Karpas-422 (cell line): Measurements from ENCODE around the gene AOPEP. TPM values are rescaled to one million over a fixed set of nuclear protein-coding genes. Genes with fewer than 3 reads are reported as not detected.

Source experiments
- DNase-seq: peaks from one replicate; pipeline ENCODE4 v3.0.0-alpha.2; 2015
- H2AFZ ChIP-seq: fragments of 200-600 bp; sonication (generic); 2 replicates; pipeline ENCODE4 v1.6.1; 2014; ENCODE audit warnings: antibody characterized with exemption, low read length, mixed read lengths
- H3K27ac ChIP-seq: fragments of 200-600 bp; sonication (generic); 2 replicates; pipeline ENCODE4 v1.5.1; 2014; ENCODE audit warnings: mild to moderate bottlenecking, low read length, moderate library complexity
- H3K27me3 ChIP-seq: fragments of 200-600 bp; sonication (generic); 2 replicates; pipeline ENCODE4 v1.6.1; 2014; ENCODE audit warnings: low read length, mixed read lengths
- H3K36me3 ChIP-seq: fragments of 200-600 bp; sonication (generic); 2 replicates; pipeline ENCODE4 v1.6.1; 2014; ENCODE audit warnings: low read length, mixed read lengths; ENCODE audit not compliant: insufficient read depth
- H3K4me1 ChIP-seq: fragments of 200-600 bp; sonication (generic); 2 replicates; pipeline ENCODE4 v1.6.1; 2014; ENCODE audit warnings: mild to moderate bottlenecking, low read length, mixed read lengths
- H3K4me2 ChIP-seq: fragments of 200-600 bp; sonication (generic); 2 replicates; pipeline ENCODE4 v1.6.1; 2014; ENCODE audit warnings: low read length, low read depth, mild to moderate bottlenecking; ENCODE audit not compliant: poor library complexity, severe bottlenecking
- H3K4me3 ChIP-seq: fragments of 200-600 bp; sonication (generic); 2 replicates; pipeline ENCODE4 v1.5.1; 2014; ENCODE audit warnings: mild to moderate bottlenecking, antibody characterized with exemption, low read length, mixed read lengths
- H3K79me2 ChIP-seq: fragments of 200-600 bp; sonication (generic); 2 replicates; pipeline ENCODE4 v1.6.1; 2014; ENCODE audit warnings: mild to moderate bottlenecking, low read length, mixed read lengths
- H3K9ac ChIP-seq: fragments of 200-600 bp; sonication (generic); 2 replicates; pipeline ENCODE4 v1.6.0; 2014; ENCODE audit warnings: low read length
- H3K9me2 ChIP-seq: fragments of 200-600 bp; sonication (generic), shearing (Covaris generic); replicated peaks from 2 replicates; pipeline ENCODE4 v1.6.0; 2014; ENCODE audit warnings: mild to moderate bottlenecking, low read length, moderate library complexity; ENCODE audit not compliant: insufficient read depth
- H3K9me3 ChIP-seq: fragments of 300-700, 200-600 bp; sonication (generic); 2 replicates; pipeline ENCODE4 v1.6.1; 2014; ENCODE audit warnings: low read length, mixed read lengths
- H4K20me1 ChIP-seq: fragments of 200-600 bp; sonication (generic); 2 replicates; pipeline ENCODE4 v1.6.1; 2014; ENCODE audit warnings: mild to moderate bottlenecking, antibody characterized with exemption, low read length, low read depth; ENCODE audit not compliant: insufficient read depth
- total RNA-seq: library from RNA; depleted of rRNA; stranded (reverse); fragments of >200 nt; shearing (Covaris generic); gene quantifications from 2 replicates; pipeline ENCODE4 v1.2.3, GENCODE V29; 2014; ENCODE audit warnings: low replicate concordance

Gene AOPEP
- total RNA-seq, 1 experiment from 2014 or later: 22.7 TPM

DNA sequence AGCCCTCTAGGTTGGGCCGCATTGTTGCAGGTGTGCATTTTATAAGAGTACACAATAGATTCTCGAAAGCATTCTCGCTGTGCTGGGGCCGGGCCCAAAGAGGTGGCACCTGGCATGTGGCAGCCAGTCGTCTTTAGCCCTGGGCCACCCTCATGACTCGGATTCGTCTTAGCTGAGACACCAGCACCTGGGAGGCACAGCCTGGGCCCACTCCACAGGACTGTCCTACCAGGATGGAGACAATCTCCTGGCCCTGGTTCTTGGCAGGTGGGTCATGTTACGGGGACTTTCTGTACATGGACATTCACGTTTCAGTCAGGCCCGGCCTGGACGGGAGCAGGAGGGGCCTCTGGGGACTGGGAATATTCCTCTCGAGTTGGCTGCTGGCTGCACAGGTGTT, 378.5 kb downstream of the AOPEP start:
- Histone ChIP-seq H3K36me3 (no peaks in the 10 kb centered on the region), H3K4me2 (no peak overlapping the region), H3K9ac (no peak overlapping the region), H3K79me2 (no peaks in the 10 kb centered on the region), H3K9me3 (no peaks in the 10 kb centered on the region), H3K27me3 (no peaks in the 10 kb centered on the region), H3K27ac (no peak overlapping the region), H3K4me3 (no peak overlapping the region), H2AFZ (no peak overlapping the region), H4K20me1 (no peaks in the 10 kb centered on the region), H3K9me2 (no peaks in the 10 kb centered on the region), H3K4me1 (no peaks in the 10 kb centered on the region)
- no peak for DNase-seq

DNA sequence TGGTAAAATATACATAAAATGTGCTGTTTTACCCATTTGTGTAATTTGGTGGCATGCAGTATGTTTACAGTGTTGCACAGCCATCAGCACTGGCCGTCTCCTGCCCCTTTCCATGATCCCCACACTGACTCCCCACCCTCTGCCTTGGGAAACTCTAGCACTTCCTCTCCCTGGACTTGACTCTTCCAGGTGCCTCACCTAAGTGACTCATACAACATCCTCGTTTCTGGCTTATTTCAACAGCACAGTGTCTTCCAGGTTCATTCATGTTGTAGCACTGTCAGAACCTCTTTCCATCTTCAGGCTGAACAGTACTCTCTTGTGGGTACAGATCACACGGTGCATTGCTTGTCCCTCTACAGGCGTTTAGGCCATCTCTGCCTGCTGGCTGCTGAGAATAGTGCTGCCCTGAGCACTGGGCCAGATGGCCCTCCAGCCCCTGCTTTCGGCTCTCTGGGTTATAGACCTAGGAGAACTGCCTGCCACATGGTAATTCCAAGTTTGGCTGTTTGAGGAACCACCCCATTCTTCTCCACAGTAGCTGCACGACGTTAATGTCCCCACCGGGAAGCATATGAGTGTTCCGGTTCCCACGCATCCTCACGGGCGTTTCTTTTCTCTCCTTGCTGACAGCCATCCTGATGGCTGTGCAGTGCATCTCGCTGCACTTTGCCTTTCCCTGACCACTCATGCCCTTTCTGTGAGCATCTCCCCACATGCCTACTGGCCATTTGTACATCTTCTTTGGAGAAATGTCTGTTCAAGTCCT, 379.2 kb downstream of the AOPEP start:
- Histone ChIP-seq H3K27me3 (no peaks in the 10 kb centered on the region), H3K9me2 (no peaks in the 10 kb centered on the region), H3K36me3 (no peaks in the 10 kb centered on the region), H3K4me3 (no peak overlapping the region), H3K79me2 (no peaks in the 10 kb centered on the region), H3K4me1 (no peaks in the 10 kb centered on the region), H3K4me2 (no peak overlapping the region), H4K20me1 (no peaks in the 10 kb centered on the region), H3K9ac (no peak overlapping the region), H3K9me3 (no peaks in the 10 kb centered on the region), H3K27ac (no peak overlapping the region), H2AFZ (no peak overlapping the region)
- DNase-seq: no peak

GRCh38 chr9:95107001-95107749, 380.7 kb downstream of the AOPEP start:
- Histone ChIP-seq H3K4me3 (no peak overlapping the region), H4K20me1 (no peaks in the 10 kb centered on the region), H3K27me3 (no peaks in the 10 kb centered on the region), H3K36me3 (no peaks in the 10 kb centered on the region), H3K27ac (no peak overlapping the region), H3K79me2 (no peaks in the 10 kb centered on the region), H2AFZ (no peak overlapping the region), H3K9me2 (no peaks in the 10 kb centered on the region), H3K9ac (no peak overlapping the region), H3K9me3 (no peaks in the 10 kb centered on the region), H3K4me1 (no peaks in the 10 kb centered on the region), H3K4me2 (no peak overlapping the region)
- DNase-seq: no peak

DNA sequence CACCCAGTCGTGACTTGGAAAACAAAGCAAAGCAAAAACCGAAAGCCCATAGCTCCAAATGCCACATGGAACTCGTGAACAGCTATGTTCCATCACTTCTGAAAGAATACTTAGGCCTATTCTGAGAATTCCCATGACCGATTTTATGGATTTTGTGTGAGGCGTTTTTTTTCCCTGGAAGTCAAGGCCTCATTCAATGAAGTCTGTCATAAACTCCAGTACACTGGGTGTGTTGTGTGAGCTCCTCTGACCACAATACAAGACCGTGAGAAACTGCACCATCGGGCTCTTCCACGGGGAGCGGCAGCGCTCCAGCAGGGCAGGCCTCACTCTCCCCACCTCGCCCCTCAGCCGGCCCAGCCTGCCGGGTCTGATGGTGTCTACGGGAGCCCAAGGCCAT, 381.5 kb downstream of the AOPEP start:
- Histone ChIP-seq H3K27ac (no peak overlapping the region), H3K36me3 (no peaks in the 10 kb centered on the region), H4K20me1 (no peaks in the 10 kb centered on the region), H3K4me2 (no peak overlapping the region), H3K79me2 (no peaks in the 10 kb centered on the region), H3K9me2 (no peaks in the 10 kb centered on the region), H3K9me3 (no peaks in the 10 kb centered on the region), H3K27me3 (no peaks in the 10 kb centered on the region), H3K4me1 (no peaks in the 10 kb centered on the region), H3K4me3 (no peak overlapping the region), H2AFZ (no peak overlapping the region), H3K9ac (no peak overlapping the region)
- no peak for DNase-seq

- no peaks in the 10 kb centered on the region for H3K27me3 ChIP-seq
- DNase-seq: no peak
- no peaks in the 10 kb centered on the region for H3K9me3 ChIP-seq
- no peaks in the 10 kb centered on the region for H3K79me2 ChIP-seq
- no peak overlapping the region for H2AFZ ChIP-seq
- no peaks in the 10 kb centered on the region for H4K20me1 ChIP-seq
- H3K9me2 ChIP-seq: no peaks in the 10 kb centered on the region
- H3K27ac ChIP-seq: no peak overlapping the region
- H3K36me3 ChIP-seq: no peaks in the 10 kb centered on the region
- no peak overlapping the region for H3K9ac ChIP-seq
- no peaks in the 10 kb centered on the region for H3K4me1 ChIP-seq
- no peak overlapping the region for H3K4me2 ChIP-seq
- no peak overlapping the region for H3K4me3 ChIP-seq
Measured at GRCh38 chr9:95108777-95109176, 382.3 kb downstream of the AOPEP start.

- H3K27me3 ChIP-seq: no peaks in the 10 kb centered on the region
- no peak overlapping the region for H2AFZ ChIP-seq
- H3K9ac ChIP-seq: no peak overlapping the region
- H4K20me1 ChIP-seq: no peaks in the 10 kb centered on the region
- no peak overlapping the region for H3K4me3 ChIP-seq
- H3K36me3 ChIP-seq: no peaks in the 10 kb centered on the region
- no peaks in the 10 kb centered on the region for H3K4me1 ChIP-seq
- H3K79me2 ChIP-seq: no peaks in the 10 kb centered on the region
- H3K27ac ChIP-seq: no peak overlapping the region
- DNase-seq: no peak
- H3K9me2 ChIP-seq: no peaks in the 10 kb centered on the region
- H3K9me3 ChIP-seq: no peaks in the 10 kb centered on the region
- H3K4me2 ChIP-seq: no peak overlapping the region
Measured at GRCh38 chr9:95109456-95109855, 383.0 kb downstream of the AOPEP start.

GRCh38 chr9:95110921-95111525, 384.5 kb downstream of the AOPEP start:
- no peaks in the 10 kb centered on the region for H3K9me2 ChIP-seq
- no peak overlapping the region for H3K4me2 ChIP-seq
- no peaks in the 10 kb centered on the region for H3K36me3 ChIP-seq
- no peaks in the 10 kb centered on the region for H3K9me3 ChIP-seq
- no peak overlapping the region for H3K9ac ChIP-seq
- no peaks in the 10 kb centered on the region for H3K27me3 ChIP-seq
- H2AFZ ChIP-seq: no peak overlapping the region
- peaks cover 8% of the 10 kb centered on the region for H3K4me1 ChIP-seq
- no peaks in the 10 kb centered on the region for H4K20me1 ChIP-seq
- no peak overlapping the region for H3K4me3 ChIP-seq
- no peaks in the 10 kb centered on the region for H3K79me2 ChIP-seq
- no peak for DNase-seq
- no peak overlapping the region for H3K27ac ChIP-seq

DNA sequence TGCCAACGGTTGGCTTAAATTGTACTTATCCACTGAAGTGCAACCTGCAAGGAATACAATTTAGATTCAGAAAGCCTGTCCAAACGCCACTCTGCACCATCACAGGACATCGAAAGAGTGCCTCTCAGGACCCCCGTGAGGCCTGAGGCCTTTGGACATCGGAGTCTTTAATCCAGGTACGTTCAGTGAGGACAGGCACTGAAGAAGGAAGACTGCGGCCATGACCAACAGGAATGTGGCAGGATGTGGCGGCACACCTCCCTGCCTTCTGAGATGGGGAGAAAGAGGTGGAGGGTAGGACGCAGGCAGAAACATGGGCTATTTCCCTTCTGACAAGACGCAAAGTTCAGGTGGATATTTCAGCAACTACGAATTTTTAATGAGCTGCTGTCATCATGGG, 385.2 kb downstream of the AOPEP start:
- H3K4me2 ChIP-seq: no peak overlapping the region
- H3K27ac ChIP-seq: no peak overlapping the region
- H3K27me3 ChIP-seq: no peaks in the 10 kb centered on the region
- H3K9me3 ChIP-seq: no peaks in the 10 kb centered on the region
- H3K4me1 ChIP-seq: peaks cover 15% of the 10 kb centered on the region
- H2AFZ ChIP-seq: no peak overlapping the region
- H3K9ac ChIP-seq: no peak overlapping the region
- no peaks in the 10 kb centered on the region for H3K36me3 ChIP-seq
- H4K20me1 ChIP-seq: no peaks in the 10 kb centered on the region
- no peak for DNase-seq
- no peaks in the 10 kb centered on the region for H3K79me2 ChIP-seq
- H3K4me3 ChIP-seq: no peak overlapping the region
- no peaks in the 10 kb centered on the region for H3K9me2 ChIP-seq
